Measurements from ENCODE around the gene NTSR2.

The NTSR2 gene

DNA sequence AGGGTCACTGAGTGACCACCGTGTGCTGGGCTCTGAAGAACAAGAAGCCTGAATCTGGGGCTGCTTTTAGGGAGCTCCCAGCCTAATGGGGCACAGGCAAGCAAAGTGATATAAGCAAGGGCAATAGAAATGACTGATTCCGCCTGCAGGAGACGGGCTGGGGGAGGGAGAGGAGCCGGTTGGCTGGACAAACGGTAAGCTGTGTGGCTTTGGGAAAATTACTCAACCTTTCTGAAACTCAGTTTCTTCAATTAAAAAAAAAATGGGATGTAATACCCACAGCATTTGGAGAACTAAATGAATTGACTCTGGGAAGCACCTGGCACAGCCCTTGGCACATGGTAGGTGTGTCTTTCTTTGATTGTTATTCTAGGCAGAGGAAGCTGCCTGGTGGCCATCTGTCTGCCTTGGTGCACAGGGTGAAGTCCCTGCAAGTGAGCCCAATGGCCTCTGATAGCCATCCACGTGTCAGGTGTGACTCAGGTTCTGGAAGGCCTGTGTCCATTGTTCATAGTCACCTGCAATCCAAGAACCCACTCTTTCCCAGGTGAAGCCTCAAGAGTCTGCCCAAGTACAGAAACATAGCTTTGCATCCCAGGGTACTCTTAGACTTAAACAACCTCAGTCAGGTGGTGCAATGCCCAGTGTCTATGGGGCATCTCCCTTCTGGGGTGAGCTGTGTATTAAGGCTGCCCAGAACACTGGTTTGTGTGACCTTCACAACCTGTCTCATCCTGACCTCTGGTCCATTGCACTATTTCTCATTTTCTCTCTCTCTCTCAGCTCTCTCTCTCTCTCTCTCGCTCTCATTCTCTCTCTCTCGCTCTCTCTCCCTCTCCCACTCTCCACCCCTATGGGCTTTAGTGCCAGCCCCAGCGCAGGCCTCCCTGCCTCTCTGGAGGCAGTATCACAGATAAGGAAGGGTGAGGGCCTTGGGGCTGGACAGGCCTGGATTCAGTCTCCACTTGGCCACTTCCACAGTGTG lies 30.0 kb upstream of the NTSR2 start:
- no peak for DNase-seq (ENCODE audit: low read depth)

DNA sequence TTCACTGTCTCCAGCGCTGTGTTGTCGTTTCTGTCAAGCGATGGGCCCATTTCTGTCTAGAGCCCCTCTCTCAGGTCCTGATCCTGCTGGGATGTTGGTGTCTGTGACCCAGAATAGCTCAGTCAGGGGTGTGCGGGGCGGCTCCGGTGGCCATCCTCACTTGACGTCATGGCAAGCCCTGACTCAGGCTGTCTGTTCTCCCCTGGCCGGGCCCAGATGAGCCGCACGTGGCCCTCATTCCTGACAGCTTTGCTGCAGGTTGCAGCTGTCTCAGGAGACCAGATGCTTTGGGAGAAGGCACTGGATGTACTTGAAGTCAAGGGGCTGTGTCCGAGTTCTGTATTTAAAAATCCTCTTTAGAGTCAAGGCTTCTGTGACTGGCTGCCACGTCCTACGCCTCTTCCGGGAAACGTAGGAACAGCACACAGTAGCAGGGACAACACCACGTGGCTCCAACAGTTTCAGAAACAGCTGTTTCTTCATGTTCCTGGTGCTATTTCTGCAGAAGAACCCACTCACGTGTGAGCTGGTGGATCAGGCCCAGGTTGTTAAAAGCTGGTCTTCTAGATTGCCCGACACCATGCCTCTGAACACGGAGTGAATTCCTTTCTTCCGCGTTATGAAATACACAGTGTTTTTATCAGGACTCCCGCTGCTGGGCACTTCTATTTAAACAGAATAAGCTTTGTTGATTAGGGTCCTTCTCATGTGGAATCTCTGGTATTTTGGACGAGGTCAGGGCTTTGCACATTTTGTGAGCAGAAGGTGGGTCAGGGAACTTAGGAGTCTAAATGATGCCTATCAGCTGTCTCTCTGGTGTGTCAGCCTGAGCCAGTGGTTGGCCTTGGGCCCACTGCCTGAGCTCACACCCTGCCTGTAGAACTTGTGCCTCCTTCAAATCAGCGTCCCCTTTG lies 28.3 kb upstream of the NTSR2 start:
- no peak for DNase-seq (ENCODE audit: low read depth)

DNA sequence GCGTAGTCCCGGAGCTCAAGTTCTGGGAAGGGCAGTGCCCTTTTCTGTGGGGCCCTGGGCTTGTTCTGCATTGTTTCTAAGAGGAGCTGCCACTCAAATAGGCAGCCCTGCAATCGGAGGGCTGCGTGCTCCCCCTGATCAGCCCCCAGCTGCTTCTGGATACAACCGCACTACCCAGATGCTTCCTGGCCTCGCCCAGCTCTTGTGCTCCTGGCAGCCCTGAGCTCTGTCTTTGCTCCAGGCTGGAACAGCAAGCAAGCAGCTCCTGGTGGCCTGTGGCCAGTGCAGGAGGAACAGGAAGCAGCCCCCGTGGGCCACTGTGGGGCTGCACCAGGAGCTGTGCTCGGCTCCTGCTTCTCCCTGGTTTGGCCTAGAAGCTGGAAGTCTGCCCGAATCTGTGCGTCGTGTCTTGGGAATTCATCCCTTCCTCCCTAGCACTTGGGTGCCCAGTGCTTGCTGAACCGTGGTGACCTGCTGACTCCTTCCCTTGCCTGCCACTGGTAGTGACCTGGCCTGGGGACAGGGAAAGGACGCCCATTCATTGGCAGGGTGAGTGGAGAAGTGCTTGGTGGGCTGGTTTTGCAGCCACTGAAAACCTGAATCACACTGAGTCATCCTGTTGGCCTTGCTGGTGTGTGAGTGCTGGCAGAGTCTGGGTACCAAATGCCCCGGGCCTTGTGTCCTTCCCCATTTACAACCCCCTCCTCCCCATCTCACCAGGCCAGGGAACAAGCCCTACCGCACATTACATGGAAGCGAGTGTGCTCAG lies 27.3 kb upstream of the NTSR2 start:
- DNase-seq (ENCODE audit: low read depth) = no peak

DNA sequence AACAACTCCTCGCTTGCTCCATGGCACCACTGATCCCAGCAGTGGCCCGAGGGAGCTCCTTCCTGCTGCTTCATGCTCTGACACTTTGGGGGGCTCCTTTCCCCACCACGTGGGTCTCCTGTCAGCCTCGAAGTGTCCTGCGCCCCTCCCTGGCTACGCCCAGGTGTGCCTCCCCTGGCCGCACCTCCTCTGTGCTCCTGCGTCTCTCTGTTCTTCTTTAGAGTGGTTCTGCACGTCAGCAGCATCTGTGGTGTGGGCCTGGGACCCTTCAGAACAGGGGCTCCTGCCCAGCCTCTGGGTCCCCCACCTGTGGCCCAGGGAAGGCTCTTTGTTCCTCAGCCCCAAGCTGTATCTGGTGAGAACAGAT lies 26.7 kb upstream of the NTSR2 start:
- no peak for DNase-seq (ENCODE audit: low read depth)

DNA sequence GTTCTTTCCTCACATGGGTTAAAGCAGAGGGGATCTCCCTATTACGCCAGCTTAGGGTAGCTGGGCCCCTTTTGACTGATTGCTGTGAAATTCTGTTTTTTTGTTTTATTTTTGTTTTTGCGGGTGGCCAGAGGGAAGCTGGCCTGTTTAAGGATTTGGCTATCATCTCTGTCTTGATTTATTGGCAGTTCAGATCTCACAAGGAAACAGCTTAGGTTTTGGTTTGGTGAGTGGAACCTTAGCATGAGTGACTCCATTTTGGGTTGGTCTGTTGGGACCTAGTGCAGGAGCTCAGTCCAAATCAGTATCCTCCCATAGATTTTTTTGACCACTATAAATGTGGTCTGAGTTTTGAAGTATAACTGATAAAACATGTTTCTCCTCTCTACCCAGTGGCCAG lies 25.6 kb upstream of the NTSR2 start:
- DNase-seq (ENCODE audit: low read depth) = no peak

DNA sequence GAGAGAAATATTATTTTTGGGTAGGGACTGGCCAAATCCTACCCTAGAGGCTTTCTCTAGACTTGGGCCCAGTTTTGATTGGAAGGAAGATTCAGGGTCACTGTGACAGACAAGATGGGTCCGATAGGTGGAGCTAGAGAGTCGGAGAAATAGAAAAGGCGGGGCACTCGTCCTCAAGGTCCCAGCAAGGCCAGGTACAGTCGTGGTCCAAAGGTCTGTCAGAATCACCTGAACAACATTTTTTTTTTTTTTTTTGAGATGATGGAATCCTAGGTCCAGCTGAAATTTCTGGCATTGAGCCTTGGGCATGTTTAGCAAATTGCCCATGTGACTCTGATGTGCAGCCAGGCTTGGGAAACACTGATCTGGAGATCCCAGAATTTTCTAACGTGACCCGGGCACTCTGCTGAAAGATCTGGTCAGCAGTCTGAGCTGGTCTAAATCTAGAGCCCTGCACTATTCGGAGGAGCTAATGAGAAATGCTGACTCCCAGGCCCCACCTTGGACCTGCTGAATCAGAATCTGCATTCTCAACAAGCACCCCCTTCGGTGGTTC lies 23.0 kb upstream of the NTSR2 start:
- peak; percentile 49 for DNase-seq (ENCODE audit: low read depth)

DNA sequence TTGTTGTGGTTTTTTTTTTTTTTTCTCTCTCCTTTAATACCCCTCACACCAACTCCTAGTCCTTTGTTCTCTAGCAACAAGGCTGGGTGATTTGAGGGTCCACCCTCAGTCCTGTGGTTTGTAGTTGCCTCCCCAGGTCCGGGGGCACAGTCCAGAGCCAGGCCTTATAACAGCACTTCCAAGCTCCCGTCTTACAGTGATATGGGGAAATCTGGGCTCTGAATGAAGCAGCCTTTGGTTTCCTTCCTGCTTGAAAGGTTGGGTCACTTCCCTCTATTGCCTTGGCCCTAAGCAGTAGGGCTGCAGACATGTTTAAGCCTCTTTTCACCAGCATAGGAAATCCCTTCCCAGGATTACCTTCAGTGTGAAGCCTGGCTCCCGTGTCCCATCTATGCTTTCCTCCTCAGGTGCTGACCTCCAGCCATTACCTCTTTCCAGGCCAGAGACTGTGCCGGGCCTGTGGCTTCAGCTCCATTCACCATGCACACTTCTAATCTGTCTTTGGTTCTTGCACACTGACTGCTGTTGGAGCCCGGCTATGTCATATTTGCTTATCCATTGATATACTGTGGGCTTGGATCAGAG lies 21.2 kb upstream of the NTSR2 start:
- no peak for DNase-seq (ENCODE audit: low read depth)

DNA sequence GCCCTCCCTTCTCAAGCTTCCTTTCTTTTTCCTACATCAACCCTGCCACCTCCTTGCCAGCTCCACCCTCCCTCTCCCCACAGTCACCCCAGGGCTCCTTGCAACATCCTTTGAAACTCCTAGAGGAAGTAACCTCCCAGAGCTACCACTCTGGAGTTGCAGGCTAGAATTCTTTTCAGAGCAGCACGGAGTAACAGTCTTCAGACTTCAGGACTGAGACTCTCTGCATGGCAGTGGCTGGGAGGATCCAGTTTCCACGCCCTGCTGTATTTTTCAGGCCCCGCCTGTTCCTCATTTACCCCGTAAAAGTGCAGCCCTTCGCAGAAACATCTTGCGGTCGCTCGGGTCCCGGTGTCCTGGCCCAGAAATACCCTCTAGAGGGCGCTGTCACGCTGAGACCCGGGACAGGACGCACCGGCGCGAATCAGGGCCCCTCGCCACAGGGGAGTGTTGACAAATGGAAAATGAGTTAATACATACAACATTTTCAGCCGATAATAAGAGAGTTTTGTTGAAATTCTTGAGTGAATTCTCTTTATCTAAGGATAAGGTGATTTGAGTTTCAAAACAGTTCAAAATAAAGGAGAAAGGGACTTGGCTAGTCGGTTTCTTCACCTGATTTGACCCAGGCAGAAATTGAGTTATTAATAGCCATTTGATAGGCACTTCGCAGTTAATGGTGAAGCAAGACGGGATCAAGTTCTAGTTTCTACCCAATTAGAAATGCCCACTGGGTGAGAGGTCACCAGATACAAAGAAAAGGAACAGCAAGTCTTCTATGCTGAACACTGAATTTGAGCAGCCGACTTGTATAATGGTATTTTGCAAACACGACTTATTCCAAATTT lies 18.5 kb upstream of the NTSR2 start:
- DNase-seq (ENCODE audit: low read depth) = peak; percentile 67

DNA sequence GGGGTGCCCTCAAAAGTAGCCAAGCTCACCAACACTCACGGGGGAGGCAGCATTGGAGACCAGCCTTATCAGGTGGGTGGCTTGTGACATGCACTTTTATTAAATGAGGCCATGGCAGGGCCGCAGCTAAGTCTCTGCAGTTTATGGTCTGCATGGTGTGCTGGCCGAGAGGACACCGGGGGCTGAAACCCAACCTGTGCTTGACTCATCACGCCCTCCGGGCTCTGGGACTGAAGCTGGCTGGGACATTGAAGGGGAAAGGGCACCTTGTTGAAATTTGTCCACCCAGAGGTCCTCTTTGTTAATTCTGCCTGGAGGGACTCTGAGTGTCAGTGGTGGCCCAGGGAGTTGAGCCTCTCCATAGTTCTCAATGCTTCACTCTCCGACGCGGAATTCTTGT lies 17.7 kb upstream of the NTSR2 start:
- DNase-seq (ENCODE audit: low read depth) = no peak

DNA sequence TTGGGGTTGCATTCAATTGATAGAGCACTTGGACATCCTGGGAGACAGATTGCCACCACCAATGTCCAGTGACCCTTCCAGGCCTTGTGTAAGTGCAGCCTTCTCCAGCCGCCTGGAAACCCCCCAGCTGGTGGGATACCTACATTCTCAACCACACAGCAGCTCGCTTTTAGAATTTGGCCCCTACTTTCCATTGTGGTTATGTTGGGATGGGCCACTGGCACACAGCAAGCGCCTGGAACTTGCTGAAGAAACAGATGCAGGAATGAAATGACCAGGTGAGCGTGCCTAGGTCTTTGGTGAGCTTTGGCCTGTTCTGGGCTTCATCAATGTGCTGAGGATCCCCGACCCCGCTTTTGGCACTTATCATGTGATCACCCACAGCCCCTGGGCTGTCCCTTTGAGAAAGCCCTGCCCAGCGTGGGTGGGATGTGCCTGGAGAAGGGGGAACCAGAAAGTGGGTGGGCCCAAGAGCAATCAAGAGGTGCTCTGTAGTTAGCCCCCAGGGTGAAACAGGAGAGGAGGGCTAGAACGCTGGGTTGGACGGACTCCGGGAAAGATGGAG lies 16.0 kb upstream of the NTSR2 start:
- DNase-seq (ENCODE audit: low read depth) = no peak

DNA sequence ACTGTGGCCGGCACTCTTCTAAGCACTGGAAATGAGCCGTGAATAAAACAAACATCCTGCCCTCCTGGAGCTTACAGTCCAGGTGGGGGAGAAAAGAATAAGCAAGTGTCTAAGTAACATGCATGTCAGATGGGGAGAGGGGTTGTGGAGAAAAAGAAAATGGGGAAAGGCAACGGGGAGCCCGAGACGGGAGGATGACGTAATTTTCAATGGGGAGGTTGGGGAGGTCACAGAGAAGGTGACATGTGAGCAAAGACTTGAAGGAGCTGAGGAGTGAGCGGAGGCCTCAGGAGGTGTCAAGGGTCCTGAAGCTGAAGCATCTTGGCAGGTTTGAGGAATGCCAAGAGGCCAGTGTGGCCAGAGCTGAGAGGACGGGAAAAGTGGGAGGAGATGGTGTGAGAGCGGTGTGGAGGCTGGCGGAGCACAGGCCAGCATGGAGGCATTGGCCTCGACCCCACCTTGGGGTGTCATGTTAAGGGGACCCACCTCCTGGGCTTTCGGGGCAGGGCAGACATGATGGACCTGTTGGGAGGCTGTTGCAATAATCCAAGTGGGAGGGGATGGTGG lies 15.0 kb upstream of the NTSR2 start:
- DNase-seq (ENCODE audit: low read depth) = no peak

DNA sequence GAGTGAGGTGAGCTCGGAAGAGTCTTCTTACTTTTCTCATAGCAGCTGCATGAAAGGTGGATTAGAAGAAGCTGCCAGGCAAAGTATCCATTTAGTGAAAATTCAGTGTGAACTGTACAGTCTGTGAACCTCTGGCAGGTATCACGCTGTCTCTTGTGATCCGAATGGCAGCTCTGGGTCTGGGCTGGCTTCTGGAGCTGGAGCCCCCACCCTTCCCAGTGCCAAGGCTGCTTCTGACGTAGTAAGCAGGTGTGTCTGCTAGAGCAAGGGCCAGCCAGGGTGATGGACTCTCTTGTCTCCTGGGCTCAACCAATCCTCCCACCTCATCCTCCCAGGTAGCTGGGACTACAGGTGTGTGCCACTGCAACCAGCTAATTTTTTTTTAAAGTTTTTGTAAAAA lies 14.0 kb upstream of the NTSR2 start:
- DNase-seq (ENCODE audit: low read depth) = no peak

DNA sequence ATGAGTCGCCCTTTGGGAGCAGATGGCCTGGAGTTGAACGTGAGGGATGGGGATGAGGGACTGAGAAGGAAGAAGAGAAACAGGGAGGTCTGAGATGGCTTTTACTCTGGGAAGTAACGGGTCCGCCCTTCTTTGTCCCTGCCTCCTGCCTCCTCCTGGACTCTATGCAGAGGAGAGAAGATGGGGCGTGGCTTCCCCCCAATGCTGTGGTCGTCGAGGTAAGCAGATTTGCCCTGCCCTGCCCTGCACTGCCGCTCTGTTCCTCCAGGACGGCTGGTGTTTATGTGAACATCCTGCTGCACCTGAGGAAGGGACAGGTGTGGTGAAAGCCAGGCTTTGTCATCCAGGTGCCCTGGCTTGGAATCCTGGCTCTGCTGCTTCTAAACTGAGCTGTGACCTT lies 13.5 kb upstream of the NTSR2 start:
- DNase-seq (ENCODE audit: low read depth) = no peak

DNA sequence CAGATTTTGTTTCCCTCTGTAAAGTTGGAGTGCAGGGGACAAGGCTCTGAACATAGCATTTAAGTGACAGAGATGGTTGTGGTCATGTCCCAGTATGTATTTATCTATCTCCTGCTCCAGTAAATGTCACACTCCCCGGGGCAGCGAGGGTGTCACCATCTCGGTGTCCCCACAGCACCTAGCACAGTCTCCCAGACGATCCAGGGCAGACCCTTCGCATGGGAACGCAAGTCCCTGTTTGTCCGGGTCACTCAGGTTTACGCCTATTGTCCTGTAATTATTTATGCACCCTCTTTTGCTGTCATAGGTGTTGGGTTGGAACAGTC lies 12.6 kb upstream of the NTSR2 start:
- no peak for DNase-seq (ENCODE audit: low read depth)

DNA sequence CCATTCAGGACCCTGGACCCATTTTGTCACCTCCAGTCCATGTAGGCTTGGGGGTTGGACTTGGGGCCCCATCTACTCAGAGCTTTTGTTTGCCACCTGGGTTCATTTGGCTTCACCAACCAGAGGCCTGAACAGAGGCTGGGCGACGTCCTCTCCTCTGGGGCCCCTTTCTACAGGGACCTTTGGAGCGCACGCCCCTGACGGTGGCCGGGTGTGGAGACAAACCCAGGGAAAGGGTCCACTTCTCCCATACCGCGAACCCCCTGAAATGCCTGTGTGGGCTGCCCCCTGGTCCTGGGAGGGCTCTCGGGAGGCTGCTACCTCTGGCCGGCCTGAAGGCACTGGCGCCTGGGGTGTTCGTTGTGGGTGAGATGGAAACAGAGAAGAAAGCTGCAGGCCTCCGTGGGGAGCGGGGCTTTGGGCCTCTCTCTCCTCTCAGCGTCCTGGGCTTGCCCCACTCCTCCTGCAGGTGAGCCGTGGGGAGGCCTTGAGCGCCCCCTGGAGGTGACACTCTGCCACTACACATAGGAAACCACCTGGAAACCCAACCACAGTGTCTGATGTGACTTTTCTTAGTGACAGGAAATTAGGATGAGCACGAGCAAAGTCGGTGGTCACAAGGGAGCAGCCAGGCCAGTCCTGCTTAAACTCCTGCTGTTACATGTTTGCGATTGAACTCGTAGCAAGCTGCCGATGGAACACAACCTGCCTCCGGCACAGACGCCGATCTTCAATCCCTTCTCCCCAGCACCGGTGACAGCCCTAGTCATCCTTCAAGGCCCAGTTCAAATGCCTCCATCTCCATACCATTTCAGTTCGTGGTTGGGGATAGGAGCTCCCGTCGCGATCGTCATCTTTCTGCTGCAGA lies 12.0 kb upstream of the NTSR2 start:
- no peak for DNase-seq (ENCODE audit: low read depth)

DNA sequence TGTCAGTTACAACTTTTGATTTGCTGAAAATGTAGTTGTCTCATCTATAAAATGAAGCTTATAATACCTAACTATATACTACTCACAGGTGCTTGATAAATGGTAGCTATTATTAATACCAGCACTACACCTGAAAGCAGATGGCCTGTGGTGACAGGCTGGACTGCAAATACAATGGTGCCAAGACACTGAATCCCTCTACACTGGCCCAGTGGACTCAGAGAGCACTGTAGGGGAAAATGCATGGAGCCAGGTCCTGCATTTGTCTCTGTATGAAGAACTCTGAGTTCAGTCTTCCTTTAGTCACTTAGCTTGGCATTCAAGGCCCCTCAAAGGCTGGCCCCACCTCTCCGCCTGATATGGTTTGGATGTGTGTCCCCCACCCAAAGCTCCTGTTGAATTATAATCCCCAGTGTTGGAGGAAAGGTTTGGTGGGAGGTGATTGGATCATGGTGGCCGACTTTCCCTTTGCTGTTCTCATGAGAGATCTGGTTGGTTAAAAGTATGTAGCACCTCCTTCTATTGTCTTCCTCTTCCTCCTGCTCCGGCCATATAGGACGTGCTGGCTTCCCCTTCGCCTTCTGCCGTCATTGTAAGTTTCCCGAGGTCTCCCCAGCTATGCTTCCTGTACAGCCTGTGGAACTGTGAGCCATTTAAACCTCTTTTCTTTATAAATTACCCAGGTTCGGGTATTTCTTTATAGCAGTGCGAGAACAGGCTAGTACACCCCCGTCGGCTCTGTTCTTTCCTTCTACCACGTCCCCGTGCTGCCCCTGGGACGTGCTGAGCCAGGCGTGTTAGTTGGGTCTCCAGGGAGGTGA lies 11.1 kb upstream of the NTSR2 start:
- DNase-seq (ENCODE audit: low read depth) = no peak

DNA sequence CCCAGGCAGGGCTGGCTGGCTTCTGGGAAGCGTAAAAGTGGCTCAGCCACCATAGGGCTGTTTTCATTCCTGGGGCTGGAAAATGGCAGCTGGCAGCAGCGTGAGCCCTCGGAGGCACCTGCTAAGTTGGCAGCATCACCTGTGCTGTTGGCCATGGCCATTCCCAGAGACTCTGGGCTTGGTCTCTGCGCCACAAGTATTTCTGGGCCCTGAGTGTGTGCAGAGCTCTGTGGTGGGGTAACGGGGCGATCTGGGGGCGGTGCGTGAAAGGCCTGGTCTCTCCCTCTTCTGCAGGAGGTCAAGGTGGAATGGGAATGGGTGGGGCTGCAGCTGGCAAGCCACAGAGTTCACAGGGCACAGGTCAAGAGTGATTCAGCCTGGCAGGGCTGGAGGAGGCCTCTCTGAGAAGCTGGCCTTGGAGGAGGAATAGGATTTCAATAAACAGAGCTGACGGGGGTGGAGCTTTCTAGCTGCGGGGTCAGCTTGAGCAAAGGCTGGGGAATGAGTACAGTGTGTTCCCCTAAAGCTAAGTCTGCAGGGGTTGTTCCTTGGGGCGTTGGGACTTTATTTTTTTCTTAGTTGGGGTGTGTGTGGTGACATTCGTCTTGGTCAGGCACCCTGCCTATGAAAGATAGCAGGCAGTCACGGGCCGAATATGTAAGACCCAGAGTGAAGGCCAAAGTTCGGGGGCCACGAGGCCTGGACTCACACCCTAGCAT lies 10.3 kb upstream of the NTSR2 start:
- DNase-seq (ENCODE audit: low read depth) = no peak

All from stimulated activated CD8-positive, alpha-beta memory T cell treated with anti-CD3 and anti-CD28 coated beads, Interleukin-12 subunit alpha, Interleukin-12 subunit beta, amount 100 ng/mL, for 1 hour (primary cell).